H9 (cell line): Measurements from ENCODE around the gene RAB15. TPM values are rescaled to one million over a fixed set of nuclear protein-coding genes. Genes with fewer than 3 reads are reported as not detected.

Experiments
- DNase-seq: peaks from one replicate; pipeline ENCODE4 v3.0.0-alpha.2; 2017
- H2AFZ ChIP-seq: one replicate; pipeline ENCODE4 v1.6.1; 2013; ENCODE audit warnings: mild to moderate bottlenecking, low read length, control low read depth, moderate library complexity
- H2AK5ac ChIP-seq: 2 replicates; pipeline ENCODE4 v1.6.1; 2013; ENCODE audit warnings: low read length, control low read depth, mixed read lengths; ENCODE audit not compliant: insufficient read length
- H2BK120ac ChIP-seq: one replicate; pipeline ENCODE4 v1.6.1; 2013; ENCODE audit warnings: low read depth, mild to moderate bottlenecking, low read length, control low read depth, inconsistent platforms; ENCODE audit not compliant: poor library complexity, severe bottlenecking
- H2BK12ac ChIP-seq: 2 replicates; pipeline ENCODE4 v1.6.1; 2013; ENCODE audit warnings: low read length, control low read depth, mixed read lengths, low read depth; ENCODE audit not compliant: insufficient read length
- H2BK15ac ChIP-seq: 2 replicates; pipeline ENCODE4 v1.6.1; 2013; ENCODE audit warnings: low read depth, low read length, control low read depth
- H2BK20ac ChIP-seq: one replicate; pipeline ENCODE4 v1.6.1; 2013; ENCODE audit warnings: low read depth, mild to moderate bottlenecking, low read length, control low read depth, inconsistent platforms; ENCODE audit not compliant: poor library complexity, severe bottlenecking
- H2BK5ac ChIP-seq: 2 replicates; pipeline ENCODE4 v1.6.1; 2013; ENCODE audit warnings: low read length, control low read depth, mixed read lengths; ENCODE audit not compliant: insufficient read length
- H3K14ac ChIP-seq: 2 replicates; pipeline ENCODE4 v1.6.1; 2013; ENCODE audit warnings: low read length, control low read depth; ENCODE audit not compliant: insufficient read depth
- H3K18ac ChIP-seq: 2 replicates; pipeline ENCODE4 v1.6.1; 2013; ENCODE audit warnings: low read depth, mild to moderate bottlenecking, mixed read lengths, low read length, control low read depth; ENCODE audit not compliant: insufficient read length
- H3K23ac ChIP-seq: 2 replicates; pipeline ENCODE4 v1.6.1; 2013; ENCODE audit warnings: low read length, control low read depth, mixed read lengths, low read depth; ENCODE audit not compliant: insufficient read length
- H3K23me2 ChIP-seq: 2 replicates; pipeline ENCODE4 v1.6.1; 2013; ENCODE audit warnings: low read depth, mild to moderate bottlenecking, mixed read lengths, low read length, control low read depth; ENCODE audit not compliant: insufficient read length, poor library complexity, severe bottlenecking
- H3K27ac ChIP-seq: 2 replicates; pipeline ENCODE4 v1.5.1; 2013; ENCODE audit warnings: low read length, control low read depth, mixed read lengths, low read depth; ENCODE audit not compliant: insufficient read length
- H3K27me3 ChIP-seq: 2 replicates; pipeline ENCODE4 v1.6.1; 2013; ENCODE audit warnings: low read length, control low read depth, inconsistent platforms; ENCODE audit not compliant: insufficient read depth
- H3K4ac ChIP-seq: 2 replicates; pipeline ENCODE4 v1.6.1; 2013; ENCODE audit warnings: low read depth, mild to moderate bottlenecking, control low read depth, inconsistent platforms, low read length, moderate library complexity
- H3K4me1 ChIP-seq: 2 replicates; pipeline ENCODE4 v1.6.1; 2013; ENCODE audit warnings: low read length, control low read depth, inconsistent platforms; ENCODE audit not compliant: insufficient read depth
- H3K4me2 ChIP-seq: 2 replicates; pipeline ENCODE4 v1.6.1; 2013; ENCODE audit warnings: low read length, control low read depth, mixed read lengths; ENCODE audit not compliant: insufficient read length, insufficient read depth
- H3K56ac ChIP-seq: 2 replicates; pipeline ENCODE4 v1.6.1; 2013; ENCODE audit warnings: low read depth, mild to moderate bottlenecking, mixed read lengths, low read length, control low read depth; ENCODE audit not compliant: insufficient read length
- H3K79me1 ChIP-seq: 2 replicates; pipeline ENCODE4 v1.6.1; 2013; ENCODE audit warnings: low read depth, mild to moderate bottlenecking, moderate library complexity, low read length, control low read depth, inconsistent platforms; ENCODE audit not compliant: insufficient read depth, poor library complexity, severe bottlenecking
- H3K79me2 ChIP-seq: 2 replicates; pipeline ENCODE4 v1.6.1; 2013; ENCODE audit warnings: low read length, control low read depth, inconsistent platforms; ENCODE audit not compliant: insufficient read depth
- H3K9ac ChIP-seq: 2 replicates; pipeline ENCODE4 v1.6.1; 2013; ENCODE audit warnings: low read length, control low read depth, mixed read lengths; ENCODE audit not compliant: insufficient read length; ENCODE audit errors: extremely low read depth
- H3K9me3 ChIP-seq: one replicate; pipeline ENCODE4 v1.6.1; 2013; ENCODE audit warnings: low read depth, low read length, inconsistent platforms; ENCODE audit not compliant: control insufficient read depth
- H3T11ph ChIP-seq: one replicate; pipeline ENCODE4 v1.6.1; 2013; ENCODE audit warnings: mild to moderate bottlenecking, low read length, control low read depth, inconsistent platforms
- H4K20me1 ChIP-seq: one replicate; pipeline ENCODE4 v1.6.1; 2013; ENCODE audit not compliant: control insufficient read depth, insufficient read length, insufficient read depth
- H4K5ac ChIP-seq: 2 replicates; pipeline ENCODE4 v1.6.1; 2013; ENCODE audit warnings: low read depth, mild to moderate bottlenecking, mixed read lengths, low read length, control low read depth; ENCODE audit not compliant: insufficient read length
- H4K8ac ChIP-seq: replicated peaks from 2 replicates; pipeline ENCODE4 v1.6.1; 2013; ENCODE audit warnings: low read length, control low read depth, mixed read lengths, low read depth; ENCODE audit not compliant: insufficient read length
- H4K91ac ChIP-seq: 2 replicates; pipeline ENCODE4 v1.6.1; 2013; ENCODE audit warnings: low read depth, mild to moderate bottlenecking, moderate library complexity, mixed read lengths, low read length, control low read depth; ENCODE audit not compliant: insufficient read length
- H3K27ac Mint-ChIP-seq, 3 experiments: 2 replicates in 2 of 3; 3 replicates in 1 of 3; pipeline ENCODE4 v1.8.0; 2020 to 2021; ENCODE audit warnings: mixed read lengths in 3 of 3, mild to moderate bottlenecking in 1 of 3, moderate library complexity in 1 of 3
- H3K27me3 Mint-ChIP-seq: 2 replicates; pipeline ENCODE4 v1.8.0; 2021; ENCODE audit warnings: low read depth, mild to moderate bottlenecking, moderate library complexity, mixed read lengths
- H3K36me3 Mint-ChIP-seq, 3 experiments: 2 replicates in 2 of 3; 3 replicates in 1 of 3; pipeline ENCODE4 v1.8.0; 2020 to 2021; ENCODE audit warnings: low read depth in 3 of 3, mixed read lengths in 3 of 3; ENCODE audit not compliant: insufficient read depth in 1 of 3
- H3K4me1 Mint-ChIP-seq, 2 experiments: 2 replicates each; pipeline ENCODE4 v1.8.0; 2020; ENCODE audit warnings: mixed read lengths in 2 of 2
- H3K4me3 Mint-ChIP-seq, 2 experiments: 2 replicates in 1 of 2; 3 replicates in 1 of 2; pipeline ENCODE4 v1.8.0; 2020 to 2021; ENCODE audit warnings: mild to moderate bottlenecking in 2 of 2, mixed read lengths in 2 of 2, moderate library complexity in 1 of 2
- H3K9me3 Mint-ChIP-seq, 2 experiments: 2 replicates in 1 of 2; 3 replicates in 1 of 2; pipeline ENCODE4 v1.8.0; 2020; ENCODE audit warnings: mild to moderate bottlenecking in 2 of 2, mixed read lengths in 2 of 2, moderate library complexity in 1 of 2
- CTCF ChIP-seq: fragments of 200-600 bp; sonication (generic); conservative IDR thresholded peaks from 3 replicates; pipeline ENCODE4 v1.8.0; 2021; ENCODE audit warnings: antibody characterized with exemption, mild to moderate bottlenecking
- WGBS: extraction: QIAGEN DNeasy Blood & Tissue Kit; methylation state at CpG from one replicate; pipeline ENCODE4 v1.1.7; 2013; ENCODE audit warnings: missing lambda C conversion rate, low lambda C conversion rate, mixed read lengths; ENCODE audit not compliant: insufficient read length; ENCODE audit errors: extremely low coverage; 5-methylcytosine and 5-hydroxymethylcytosine counted together
- long read RNA-seq: library from polyadenylated mRNA; unstranded; transcript quantifications from one replicate; pipeline ENCODE4 v2.0.0, GENCODE V29; 2020
- total RNA-seq: library from RNA; stranded (reverse); gene quantifications from 2 replicates; pipeline ENCODE4 v1.2.1, GENCODE V29; 2021

The RAB15 gene
- 53.7 and 54.3 TPM in 2 replicates for total RNA-seq
- long read RNA-seq, partial matches to known transcripts = 28 of 37 reads
- long read RNA-seq, other reads (novel, unspliced or antisense) = 5 of 37 reads

- no CpG with 5 or more reads among the region's 96 CpGs for WGBS
- no peaks in the 10 kb centered on the region for H4K20me1 ChIP-seq
- H3K14ac ChIP-seq = peak within 1 kb of the TSS; percentile 39
- no peak within 1 kb of the TSS for H3K18ac ChIP-seq
- no peak within 1 kb of the TSS for H3T11ph ChIP-seq
- peak within 1 kb of the TSS; percentile 46 for H3K4me2 ChIP-seq
- no peak within 1 kb of the TSS for H2BK15ac ChIP-seq
- peaks cover 27% of the 10 kb centered on the region; the same call in 1 of the 2 replicates for H3K4me1 ChIP-seq
- H2BK120ac ChIP-seq = no peak within 1 kb of the TSS
- Mint-ChIP-seq H3K9me3 (no peaks in the 10 kb centered on the region), H3K4me3 (peak within 1 kb of the TSS; percentile 78 to 85), H3K36me3 (peaks cover 7 to 13% (median 11%) of the 10 kb centered on the region in 3 experiments; a peak in 5 of 7 replicates), H3K4me1 (peaks cover 59 to 66% of the 10 kb centered on the region in 2 experiments), H3K27me3 (peaks cover 23% of the 10 kb centered on the region), H3K27ac (peak within 1 kb of the TSS in 1 of 3 experiments; percentile 31; a peak in 1 of 7 replicates)
- no peaks in the 10 kb centered on the region; the same call in 1 of the 2 replicates for H3K79me2 ChIP-seq
- no peak for TF ChIP-seq CTCF
- H4K8ac ChIP-seq = no peak within 1 kb of the TSS
- H2AFZ ChIP-seq = no peak within 1 kb of the TSS
- no peak within 1 kb of the TSS for H2BK20ac ChIP-seq
- peak within 1 kb of the TSS; percentile 24 for H3K9ac ChIP-seq
- DNase-seq = no peak
- no peak within 1 kb of the TSS for H2BK5ac ChIP-seq
- H3K79me1 ChIP-seq = no peaks in the 10 kb centered on the region
- no peak within 1 kb of the TSS for H2BK12ac ChIP-seq
- no peak within 1 kb of the TSS for H3K27ac ChIP-seq
- no peaks in the 10 kb centered on the region for H3K23me2 ChIP-seq
- no peak within 1 kb of the TSS for H3K4ac ChIP-seq
- no peak within 1 kb of the TSS for H3K56ac ChIP-seq
- H3K27me3 ChIP-seq = no peaks in the 10 kb centered on the region
- H3K9me3 ChIP-seq = no peaks in the 10 kb centered on the region
- no peak within 1 kb of the TSS for H2AK5ac ChIP-seq
- no peak within 1 kb of the TSS for H3K23ac ChIP-seq
- H4K5ac ChIP-seq = no peak within 1 kb of the TSS
- no peak within 1 kb of the TSS for H4K91ac ChIP-seq
These were observed at the start of gene RAB15 for GRCh38 chr14:64971943-64972791. Gene RAB15 (minus strand): TSS chr14:64972336. CDS start chr14:64972076, 260 bp downstream.
